ENCODE data around the gene COG7. TPM values are rescaled to one million over a fixed set of nuclear protein-coding genes. Genes with fewer than 3 reads are reported as not detected.
A peak's percentile ranks its signal among the peaks of the same experiment; 100 is the strongest.
"Not testable (repeated sequence)": the region's sequence is repeated elsewhere in the genome, so short reads cannot be mapped to it uniquely, and the experiment has no call there.

COG7 gene
- total and polyA plus RNA-seq, 2 of the 13 experiments (the other 11 are each of a cell fraction or from before 2014, with no cell fraction given), result 12.6 to 54.5 TPM

DNA sequence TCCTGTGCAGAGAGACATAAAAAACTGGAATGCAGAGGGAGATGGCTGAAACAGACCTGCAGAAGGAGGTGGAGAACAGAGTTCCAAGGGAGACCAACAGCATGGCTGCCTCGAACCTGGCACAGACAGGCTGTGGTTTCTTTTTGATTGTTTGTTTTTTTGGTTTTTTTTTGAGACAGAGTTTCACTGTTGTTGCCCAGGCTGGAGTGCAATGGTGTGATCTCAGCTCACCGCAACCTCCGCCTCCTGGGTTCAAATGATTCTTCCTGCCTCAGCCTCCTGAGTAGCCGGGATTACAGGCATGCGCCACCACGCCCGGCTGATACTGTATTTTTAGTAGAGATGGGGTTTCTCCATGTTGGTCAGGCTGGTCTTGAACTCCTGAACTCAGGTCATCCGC lies 30.5 kb upstream of the COG7 start:
- H3K36me3 ChIP-seq (replicated peaks in 1 of 2; ENCODE audit: control insufficient read depth in 1 of 2, insufficient read depth in 2 of 2, low read length in 2 of 2), result peaks cover 80 to 96% of the 10 kb centered on the region in 2 experiments
- H3K27ac ChIP-seq (ENCODE audit: extremely low read length, insufficient read depth, low read length); H3K9ac ChIP-seq (ENCODE audit: insufficient read depth, low read depth, low read length); H3K79me2 ChIP-seq (ENCODE audit: insufficient read depth, low read length); CTCF ChIA-PET (ENCODE audit: low intra/inter-chr PET ratio, low total read pairs); ATAC-seq; H3K4me2 ChIP-seq (ENCODE audit: low read depth, low read length); H2AFZ ChIP-seq (ENCODE audit: low read length); intact Hi-C loops (cut with micrococcal nuclease; ENCODE audit: unreplicated experiment); H4K20me1 ChIP-seq (ENCODE audit: insufficient read depth, low read length); H3K4me1 ChIP-seq (ENCODE audit: insufficient read depth, low read length); in situ Hi-C loops (cut with HindIII; ENCODE audit: extremely low pct_ligation_motif_present, low pct_unique_long_range_greater_than_20kb); DNase-seq (ENCODE audit: low spot score); H3K9me3 ChIP-seq (ENCODE audit: low read length); FAIRE-seq; BruUV-seq (replicated peaks); POLR2A ChIA-PET; H3K27me3 ChIP-seq (ENCODE audit: control insufficient read depth in 1 of 2, insufficient read depth in 2 of 2, low read length in 2 of 2); H3K4me3 ChIP-seq (replicated peaks in 1 of 3; ENCODE audit: insufficient read depth in 1 of 3, low read depth in 2 of 3, low read length in 3 of 3): not testable (repeated sequence)
- 99% methylated on average over 8 of the region's 8 CpGs for WGBS (ENCODE audit: low lambda C conversion rate)

GRCh38 chr16:23482778-23483177 lies 29.8 kb upstream of the COG7 start:
- H4K20me1 ChIP-seq (ENCODE audit: insufficient read depth, low read length), result no peaks in the 10 kb centered on the region
- peaks cover 77 to 94% of the 10 kb centered on the region in 2 experiments for H3K36me3 ChIP-seq (replicated peaks in 1 of 2; ENCODE audit: control insufficient read depth in 1 of 2, insufficient read depth in 2 of 2, low read length in 2 of 2)
- POLR2A ChIA-PET, result no interaction called here
- no peaks in the 10 kb centered on the region for H3K4me1 ChIP-seq (ENCODE audit: insufficient read depth, low read length)
- no peaks in the 10 kb centered on the region for H3K79me2 ChIP-seq (ENCODE audit: insufficient read depth, low read length)
- H2AFZ ChIP-seq (ENCODE audit: low read length), result no peak overlapping the region
- intact Hi-C loops (cut with micrococcal nuclease; ENCODE audit: unreplicated experiment) (no loop called here), in situ Hi-C loops (cut with HindIII; ENCODE audit: extremely low pct_ligation_motif_present, low pct_unique_long_range_greater_than_20kb) (no loop called here)
- no peak overlapping the region for H3K4me2 ChIP-seq (ENCODE audit: low read depth, low read length)
- no peak for DNase-seq (ENCODE audit: low spot score)
- no peaks in the 10 kb centered on the region; a peak in 1 of 5 replicates for H3K27me3 ChIP-seq (ENCODE audit: control insufficient read depth in 1 of 2, insufficient read depth in 2 of 2, low read length in 2 of 2)
- no peak overlapping the region for H3K27ac ChIP-seq (ENCODE audit: extremely low read length, insufficient read depth, low read length)
- ATAC-seq, result no peak
- over 99% methylated on average over 14 of the region's 14 CpGs for WGBS (ENCODE audit: low lambda C conversion rate)
- CTCF ChIA-PET (ENCODE audit: low intra/inter-chr PET ratio, low total read pairs), result no interaction called here
- no TSS peak for BruUV-seq (replicated peaks)
- no peaks in the 10 kb centered on the region for H3K9me3 ChIP-seq (ENCODE audit: low read length)
- TF ChIP-seq AFF4 (CRISPR knock-in tag; IDR thresholded peaks at IDR 0.05) (no peak), NRL (CRISPR knock-in tag; IDR thresholded peaks at IDR 0.05; ENCODE audit: borderline replicate concordance) (peak; percentile 51; the same call in 1 of the 2 replicates)
- no peak for FAIRE-seq
- no peak overlapping the region for H3K4me3 ChIP-seq (replicated peaks in 1 of 3; ENCODE audit: insufficient read depth in 1 of 3, low read depth in 2 of 3, low read length in 3 of 3)
- no peak overlapping the region for H3K9ac ChIP-seq (ENCODE audit: insufficient read depth, low read depth, low read length)

Data from HepG2 (cell line).